IPS-18c (cell line): ENCODE measurements around the gene AUTS2.
"Not testable (repeated sequence)": the region's sequence is repeated elsewhere in the genome, so short reads cannot be mapped to it uniquely, and the experiment has no call there.

Experiments
- H3K4me3 ChIP-seq: 2 replicates; pipeline ENCODE4 v1.7.0; 2013; ENCODE audit warnings: low read depth, mild to moderate bottlenecking, low read length, moderate library complexity; ENCODE audit not compliant: insufficient read depth
- H3K9me3 ChIP-seq: one replicate; pipeline ENCODE4 v1.6.1; 2013; ENCODE audit warnings: mild to moderate bottlenecking, low read length, moderate library complexity; ENCODE audit not compliant: control insufficient read depth, insufficient read depth

Gene AUTS2

GRCh38 chr7:69772718-69773436, 174.6 kb downstream of the AUTS2 start:
- H3K4me3 ChIP-seq: no peak overlapping the region
- H3K9me3 ChIP-seq: no peaks in the 10 kb centered on the region

GRCh38 chr7:69773535-69774225, 175.4 kb downstream of the AUTS2 start:
- Histone ChIP-seq H3K4me3 (no peak overlapping the region), H3K9me3 (no peaks in the 10 kb centered on the region)

DNA sequence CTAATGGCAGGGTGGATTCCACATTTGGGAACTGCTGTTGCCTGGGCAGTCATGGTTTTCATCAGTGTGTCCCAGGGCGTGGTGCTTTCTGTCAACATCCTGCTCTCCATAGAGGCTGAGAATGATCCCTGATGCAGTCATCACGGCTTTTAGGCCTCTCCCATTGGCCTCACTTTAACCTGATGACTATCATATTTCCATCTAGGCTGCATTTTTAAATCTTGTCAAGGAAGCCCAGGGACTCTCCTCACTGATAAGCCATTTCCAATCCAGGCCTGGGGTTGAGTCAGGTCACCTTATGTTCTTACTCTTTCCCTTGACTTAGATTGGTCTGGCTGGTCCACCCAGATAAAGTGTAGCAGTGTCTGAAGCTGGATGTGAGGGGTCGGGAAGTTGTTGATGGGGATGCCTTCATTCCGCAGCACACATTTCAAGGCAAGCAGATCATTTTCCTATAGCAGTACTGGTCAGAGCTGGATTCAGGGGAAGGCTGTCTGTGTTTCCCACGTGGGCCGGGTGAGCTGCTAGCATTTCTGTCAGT, 177.0 kb downstream of the AUTS2 start:
- Histone ChIP-seq H3K4me3 (no peak overlapping the region), H3K9me3 (no peaks in the 10 kb centered on the region)

- Histone ChIP-seq H3K9me3 (no peaks in the 10 kb centered on the region), H3K4me3 (no peak overlapping the region)
These were observed 178.3 kb downstream of the AUTS2 start for GRCh38 chr7:69776611-69777010.

- no peaks in the 10 kb centered on the region for H3K9me3 ChIP-seq
- no peak overlapping the region for H3K4me3 ChIP-seq
These were observed 179.9 kb downstream of the AUTS2 start for GRCh38 chr7:69778138-69778537.

- no peak overlapping the region for H3K4me3 ChIP-seq
- H3K9me3 ChIP-seq: no peaks in the 10 kb centered on the region
These were observed 182.1 kb downstream of the AUTS2 start for GRCh38 chr7:69780379-69780778.

- H3K4me3 ChIP-seq: no peak overlapping the region
- no peaks in the 10 kb centered on the region for H3K9me3 ChIP-seq
These were observed 183.2 kb downstream of the AUTS2 start for GRCh38 chr7:69781412-69781846.

GRCh38 chr7:69782917-69783684, 184.8 kb downstream of the AUTS2 start:
- Histone ChIP-seq H3K4me3 (no peak overlapping the region), H3K9me3 (no peaks in the 10 kb centered on the region)

DNA sequence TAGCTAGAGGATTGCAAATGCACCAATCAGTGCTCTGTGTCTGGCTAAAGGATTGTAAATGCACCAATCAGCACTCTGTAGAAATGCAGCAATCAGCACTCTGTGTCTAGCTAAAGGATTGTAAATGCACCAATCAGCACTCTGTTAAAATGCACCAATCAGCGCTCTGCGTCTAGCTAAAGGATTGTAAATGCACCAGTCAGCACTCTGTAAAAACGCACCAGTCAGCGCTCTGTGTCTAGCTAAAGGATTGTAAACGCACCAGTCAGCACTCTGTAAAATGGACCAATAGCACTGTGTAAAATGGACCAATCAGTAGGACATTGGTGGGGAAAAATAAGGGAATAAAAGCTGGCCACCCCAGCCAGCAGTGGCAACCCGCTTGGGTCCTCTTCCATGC, 187.9 kb downstream of the AUTS2 start:
- H3K9me3 ChIP-seq, H3K4me3 ChIP-seq: not testable (repeated sequence)

DNA sequence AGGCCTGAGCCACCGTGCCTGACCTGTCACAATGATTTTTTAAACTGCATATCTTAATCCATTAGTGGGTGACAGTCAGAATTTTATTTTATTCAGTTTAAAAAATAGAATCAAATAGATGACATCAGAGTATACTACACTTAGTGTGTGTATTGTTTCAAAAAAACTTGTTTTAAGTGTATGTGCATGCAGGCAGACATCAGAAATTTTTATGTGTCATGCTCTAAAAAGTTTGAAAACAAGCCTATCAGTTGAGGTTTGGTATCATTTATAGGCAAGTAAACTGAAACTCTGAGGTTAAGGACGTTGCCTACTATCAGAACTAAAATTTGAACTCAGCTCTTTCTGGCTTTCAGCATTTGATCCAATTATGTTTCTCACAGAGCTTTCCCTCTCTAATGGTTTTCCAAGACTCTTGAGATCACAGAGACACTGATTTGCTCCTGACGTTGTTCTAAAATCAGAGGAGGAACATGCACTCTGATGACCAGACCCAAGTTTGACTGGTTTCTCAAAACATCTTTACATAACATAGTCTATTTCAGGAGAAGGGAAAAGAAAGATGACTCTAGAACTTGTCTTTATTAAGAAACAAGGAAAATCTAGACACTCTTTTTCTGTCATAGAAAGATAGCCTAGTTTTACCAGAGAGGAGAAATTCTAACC, 188.6 kb downstream of the AUTS2 start:
- Histone ChIP-seq H3K9me3 (no peaks in the 10 kb centered on the region), H3K4me3 (no peak overlapping the region)

GRCh38 chr7:69787736-69788431, 189.6 kb downstream of the AUTS2 start:
- Histone ChIP-seq H3K9me3 (no peaks in the 10 kb centered on the region), H3K4me3 (no peak overlapping the region)

DNA sequence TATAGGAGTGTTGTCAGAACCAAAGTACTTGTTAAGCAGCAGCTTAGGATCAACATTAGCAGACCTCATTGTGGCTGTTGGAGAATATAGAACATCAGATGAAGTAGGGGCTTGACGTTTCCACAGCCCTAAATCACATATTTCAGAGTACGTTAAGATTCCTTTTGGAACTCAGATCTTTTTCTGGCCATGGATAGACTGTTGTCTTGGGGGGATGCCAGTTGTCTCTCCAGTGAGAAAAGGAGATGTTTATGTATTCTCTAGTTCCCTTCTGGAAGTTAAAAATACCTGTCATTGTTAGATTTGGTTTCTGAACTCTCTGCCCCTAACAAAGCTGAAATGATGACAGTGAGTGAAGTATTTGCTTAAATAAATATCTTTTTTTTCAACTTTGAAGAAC, 191.3 kb downstream of the AUTS2 start:
- H3K4me3 ChIP-seq: no peak overlapping the region
- H3K9me3 ChIP-seq: no peaks in the 10 kb centered on the region

GRCh38 chr7:69790977-69791724, 192.9 kb downstream of the AUTS2 start:
- H3K9me3 ChIP-seq: no peaks in the 10 kb centered on the region

DNA sequence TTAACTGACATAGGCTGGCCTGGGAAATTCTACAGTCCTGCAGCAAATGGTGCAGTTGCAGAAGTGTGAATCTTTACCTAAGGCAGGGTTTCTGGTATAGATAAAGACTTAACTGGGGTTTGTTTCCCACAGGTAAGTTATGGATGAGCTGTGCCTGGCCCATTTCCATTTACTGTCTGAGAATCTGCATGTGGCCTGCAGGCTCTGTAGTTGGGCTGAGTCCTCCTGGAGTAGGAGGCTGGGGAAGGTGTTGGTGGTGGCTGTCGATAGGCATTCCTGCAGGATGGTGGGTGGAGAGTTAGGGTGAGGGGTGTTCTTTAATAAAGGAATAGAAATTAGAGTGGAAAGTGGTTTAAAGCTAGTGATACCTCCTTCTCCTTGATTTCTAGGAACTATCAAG, 193.5 kb downstream of the AUTS2 start:
- H3K9me3 ChIP-seq: no peaks in the 10 kb centered on the region

More at GRCh38 chr7:69790977-69791724, 192.9 kb downstream of the AUTS2 start:
- no peak overlapping the region for H3K4me3 ChIP-seq

GRCh38 chr7:69795932-69796331, 197.7 kb downstream of the AUTS2 start:
- no peak overlapping the region for H3K4me3 ChIP-seq
- no peaks in the 10 kb centered on the region for H3K9me3 ChIP-seq

More for the DNA sequence above, 193.5 kb downstream of the AUTS2 start:
- no peak overlapping the region for H3K4me3 ChIP-seq

DNA sequence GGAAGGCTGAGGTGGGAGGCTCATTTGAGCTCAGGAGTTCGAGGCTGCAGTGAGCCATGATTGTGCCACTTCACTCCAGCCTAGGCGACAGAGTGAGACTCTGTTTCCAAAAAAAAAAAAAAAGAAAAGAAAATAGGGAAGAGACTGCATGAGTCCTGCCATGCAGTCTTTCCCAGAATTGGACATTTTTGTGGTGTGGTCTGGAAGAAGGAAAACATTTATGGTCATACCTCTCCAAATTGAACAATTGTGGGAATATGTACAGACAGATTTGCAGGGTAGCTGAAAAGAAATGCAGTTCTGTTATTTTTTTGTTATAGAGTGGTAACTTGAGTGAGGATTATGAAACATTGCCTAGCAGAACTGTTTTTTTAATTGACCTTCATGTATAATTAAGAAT, 198.1 kb downstream of the AUTS2 start:
- Histone ChIP-seq H3K4me3 (no peak overlapping the region), H3K9me3 (no peaks in the 10 kb centered on the region)
